HepG2 (cell line): ENCODE data around the gene FAHD2A. TPM values are rescaled to one million over a fixed set of nuclear protein-coding genes. Genes with fewer than 3 reads are reported as not detected.

Experiments used
- ATAC-seq: fragments of 200-7000 bp; cut with Tn5 transposase; 3 replicates; pipeline ENCODE4 v1.9.1; 2020; ENCODE audit warnings: mild to moderate bottlenecking, moderate library complexity
- BruUV-seq: library from RNA; stranded (reverse); fragments of 400-500 nt; replicated peaks from 2 replicates; lab custom pipeline; 2021; lab: Mats Ljungman, UMichigan
- CTCF ChIA-PET: fragments of 300-600 bp; formaldehyde crosslinking; extraction: SDS; loops from one replicate; lab custom pipeline; 2021; ENCODE audit warnings: low total read pairs, inconsistent platforms, low intra/inter-chr PET ratio; lab: Yijun Ruan, JAX
- POLR2A ChIA-PET: fragments of 350-600 bp; sonication (Branson Sonifier 250); formaldehyde crosslinking; loops from one replicate; lab custom pipeline; 2020; ENCODE audit warnings: antibody characterized with exemption, inconsistent platforms; lab: Yijun Ruan, JAX
- DNase-seq: peaks from one replicate; pipeline ENCODE4 v3.0.0-alpha.2; 2015; ENCODE audit warnings: low spot score
- FAIRE-seq: peaks from 3 replicates; lab custom pipeline; 2011; peaks lifted over from hg19 to GRCh38; lab: Jason Lieb, UNC
- H2AFZ ChIP-seq: one replicate; pipeline ENCODE4 v1.6.1; 2011; ENCODE audit warnings: low read length, inconsistent platforms
- H3K27ac ChIP-seq: fragments of 300-600 bp; 3 replicates; pipeline ENCODE4 v1.8.0; 2011; ENCODE audit warnings: mixed run types, mild to moderate bottlenecking, mixed read lengths, low read length, inconsistent platforms; ENCODE audit not compliant: insufficient read depth; ENCODE audit errors: extremely low read length
- H3K27me3 ChIP-seq, 2 experiments: fragments of 200-600 bp in 1 of 2; 2 replicates in 1 of 2; 3 replicates in 1 of 2; pipeline versions ENCODE4 v1.6.0 to v1.8.0; 2011; ENCODE audit warnings: low read length in 2 of 2, mild to moderate bottlenecking in 2 of 2, moderate library complexity in 2 of 2, inconsistent platforms in 1 of 2; ENCODE audit not compliant: insufficient read depth in 2 of 2, control insufficient read depth in 1 of 2
- H3K36me3 ChIP-seq, 2 experiments: fragments of 200-600 bp in 1 of 2; replicated peaks in 1 of 2; 2 replicates in 1 of 2; 3 replicates in 1 of 2; pipeline versions ENCODE4 v1.5.1 to v1.8.0; 2011; ENCODE audit warnings: low read length in 2 of 2, inconsistent platforms in 1 of 2; ENCODE audit not compliant: insufficient read depth in 2 of 2, control insufficient read depth in 1 of 2
- H3K4me1 ChIP-seq: 2 replicates; pipeline ENCODE4 v1.5.1; 2012; ENCODE audit warnings: low read length, inconsistent platforms; ENCODE audit not compliant: insufficient read depth
- H3K4me2 ChIP-seq: 2 replicates; pipeline ENCODE4 v1.6.0; 2011; ENCODE audit warnings: low read depth, low read length, inconsistent platforms
- H3K4me3 ChIP-seq, 3 experiments: fragments of 200-600 bp in 1 of 3; sonication (generic), shearing (Covaris generic) in 1 of 3; replicated peaks in 1 of 3; 2 replicates each; pipeline ENCODE4 v1.5.1; 2011 to 2016; ENCODE audit warnings: low read length in 3 of 3, inconsistent platforms in 2 of 3, low read depth in 2 of 3, mild to moderate bottlenecking in 2 of 3, control low read depth in 1 of 3, mixed read lengths in 1 of 3; ENCODE audit not compliant: insufficient read depth in 1 of 3
- H3K79me2 ChIP-seq: one replicate; pipeline ENCODE4 v1.6.1; 2011; ENCODE audit warnings: low read length, inconsistent platforms; ENCODE audit not compliant: insufficient read depth
- H3K9ac ChIP-seq: 2 replicates; pipeline ENCODE4 v1.6.0; 2011; ENCODE audit warnings: mild to moderate bottlenecking, low read depth, low read length, inconsistent platforms; ENCODE audit not compliant: insufficient read depth
- H3K9me3 ChIP-seq: 2 replicates; pipeline ENCODE4 v1.5.1; 2012; ENCODE audit warnings: mild to moderate bottlenecking, low read length
- H4K20me1 ChIP-seq: 2 replicates; pipeline ENCODE4 v1.6.0; 2011; ENCODE audit warnings: inconsistent platforms, mild to moderate bottlenecking, low read length, moderate library complexity; ENCODE audit not compliant: insufficient read depth
- CBX1 ChIP-seq: IDR thresholded peaks from one replicate; pipeline ENCODE4 v1.6.1; 2016; ENCODE audit warnings: antibody characterized with exemption, low read depth
- FOXA1 ChIP-seq, 2 experiments: fragments of 450-650 bp in 1 of 2; sonication (generic) in 1 of 2; formaldehyde crosslinking in 1 of 2; IDR thresholded peaks; 2 replicates each; pipeline versions ENCODE4 v1.4.0 to v1.6.1; 2016 to 2020; ENCODE audit warnings: missing genetic modification reagents in 1 of 2
- KAT7 ChIP-seq: IDR thresholded peaks from 2 replicates; pipeline ENCODE4 v1.6.1; 2018; ENCODE audit warnings: borderline replicate concordance, missing compliant biosample characterization
- MED8 ChIP-seq: sonication (generic); formaldehyde crosslinking; IDR thresholded peaks from 2 replicates; pipeline ENCODE4 v1.8.1; 2023; ENCODE audit warnings: mild to moderate bottlenecking, missing genetic modification reagents; ENCODE audit not compliant: insufficient replicate concordance
- MXD4 ChIP-seq: IDR thresholded peaks from 2 replicates; pipeline ENCODE4 v1.6.1; 2016; ENCODE audit warnings: mild to moderate bottlenecking, missing biosample characterization, missing genetic modification reagents
- MZF1 ChIP-seq: sonication (generic); formaldehyde crosslinking; IDR thresholded peaks from 2 replicates; pipeline ENCODE4 v1.8.1; 2023; ENCODE audit warnings: mild to moderate bottlenecking, missing genetic modification reagents, borderline replicate concordance
- NFE2 ChIP-seq: sonication (generic); formaldehyde crosslinking; IDR thresholded peaks from 2 replicates; pipeline ENCODE4 v1.4.0; 2020; ENCODE audit warnings: missing genetic modification reagents
- RFXANK ChIP-seq: IDR thresholded peaks from 2 replicates; pipeline ENCODE4 v1.6.1; 2016
- SMAD1 ChIP-seq: sonication (generic); formaldehyde crosslinking; IDR thresholded peaks from 2 replicates; pipeline ENCODE4 v1.4.0; 2020; ENCODE audit warnings: missing genetic modification reagents, low read depth, mild to moderate bottlenecking, borderline replicate concordance
- ZFY ChIP-seq: sonication (generic); formaldehyde crosslinking; IDR thresholded peaks from 2 replicates; pipeline ENCODE4 v1.4.0; 2020; ENCODE audit warnings: missing genetic modification reagents
- ZNF543 ChIP-seq: sonication (generic); formaldehyde crosslinking; IDR thresholded peaks from 2 replicates; pipeline ENCODE4 v1.4.0; 2020; ENCODE audit warnings: mild to moderate bottlenecking, missing genetic modification reagents
- ZNF547 ChIP-seq: sonication (generic); formaldehyde crosslinking; IDR thresholded peaks from 2 replicates; pipeline ENCODE4 v1.5.1; 2020; ENCODE audit warnings: mild to moderate bottlenecking, missing genetic modification reagents
- ZNF652 ChIP-seq: IDR thresholded peaks from 2 replicates; pipeline ENCODE4 v1.6.1; 2016; ENCODE audit warnings: low read depth, borderline replicate concordance
- ZNF678 ChIP-seq: sonication (generic); formaldehyde crosslinking; IDR thresholded peaks from 2 replicates; pipeline ENCODE4 v1.4.0; 2020; ENCODE audit warnings: mild to moderate bottlenecking, missing genetic modification reagents
- ZNF816 ChIP-seq: sonication (generic); formaldehyde crosslinking; IDR thresholded peaks from 2 replicates; pipeline ENCODE4 v1.8.0; 2022; ENCODE audit warnings: missing genetic modification reagents, mild to moderate bottlenecking, borderline replicate concordance
- ZSCAN12 ChIP-seq: sonication (generic); formaldehyde crosslinking; IDR thresholded peaks from 2 replicates; pipeline ENCODE4 v1.9.0; 2021; ENCODE audit warnings: mild to moderate bottlenecking, missing genetic modification reagents
- ZSCAN9 ChIP-seq: IDR thresholded peaks from 2 replicates; pipeline ENCODE4 v1.6.1; 2016; ENCODE audit warnings: borderline replicate concordance
- WGBS: methylation state at CpG from one replicate; pipeline ENCODE4 v1.1.6; 2017; ENCODE audit warnings: low lambda C conversion rate; 5-methylcytosine and 5-hydroxymethylcytosine counted together
- in situ Hi-C: cut with HindIII; loops from 2 replicates; pipeline ENCODE4 v1.10.0; 2017; ENCODE audit warnings: low pct_unique_long_range_greater_than_20kb; ENCODE audit not compliant: extremely low pct_ligation_motif_present
- intact Hi-C: fragments of 100-400 bp; cut with micrococcal nuclease; formaldehyde crosslinking; loops from one replicate; pipeline ENCODE4 v1.10.0; 2022; ENCODE audit not compliant: unreplicated experiment
- polyA plus RNA-seq, 8 experiments: library from polyadenylated mRNA; depleted of rRNA in 3 of 8; stranded (reverse) in 7 of 8; unstranded in 1 of 8; fragments of >200 nt; fragmentation: Illumina TruSeq in 4 of 8; extraction: Trizol in 4 of 8; gene quantifications; 2 replicates each; pipeline versions ENCODE4 v1.2.1 to v1.2.3, GENCODE V29; 2011 to 2016; ENCODE audit warnings: low read depth in 4 of 8, missing spikeins in 1 of 8, mixed read lengths in 1 of 8; ENCODE audit not compliant: insufficient read depth in 1 of 8
- total RNA-seq, 5 experiments: library from RNA; depleted of rRNA; stranded (reverse); fragments of >200 nt; fragmentation: Illumina TruSeq; extraction: Trizol; gene quantifications; 2 replicates each; pipeline ENCODE4 v1.2.3, GENCODE V29; 2016; ENCODE audit warnings: low read depth in 1 of 5
- TF ChIP-seq, protein P1 (sequence below): sonication (generic); formaldehyde crosslinking; IDR thresholded peaks from 2 replicates; pipeline ENCODE4 v1.5.0; 2020; ENCODE audit warnings: mild to moderate bottlenecking, missing genetic modification reagents
- TF ChIP-seq, protein P2 (sequence below): sonication (generic); formaldehyde crosslinking; IDR thresholded peaks from 2 replicates; pipeline ENCODE4 v1.4.0; 2020; ENCODE audit warnings: mild to moderate bottlenecking, missing genetic modification reagents
- TF ChIP-seq, protein P3 (sequence below): IDR thresholded peaks from 2 replicates; pipeline ENCODE4 v1.6.1; 2016; ENCODE audit warnings: low read depth

Gene FAHD2A
- total and polyA plus RNA-seq, 2 of the 13 experiments (the other 11 are each of a cell fraction or from before 2014, with no cell fraction given) = 34.0 to 44.2 TPM

DNA sequence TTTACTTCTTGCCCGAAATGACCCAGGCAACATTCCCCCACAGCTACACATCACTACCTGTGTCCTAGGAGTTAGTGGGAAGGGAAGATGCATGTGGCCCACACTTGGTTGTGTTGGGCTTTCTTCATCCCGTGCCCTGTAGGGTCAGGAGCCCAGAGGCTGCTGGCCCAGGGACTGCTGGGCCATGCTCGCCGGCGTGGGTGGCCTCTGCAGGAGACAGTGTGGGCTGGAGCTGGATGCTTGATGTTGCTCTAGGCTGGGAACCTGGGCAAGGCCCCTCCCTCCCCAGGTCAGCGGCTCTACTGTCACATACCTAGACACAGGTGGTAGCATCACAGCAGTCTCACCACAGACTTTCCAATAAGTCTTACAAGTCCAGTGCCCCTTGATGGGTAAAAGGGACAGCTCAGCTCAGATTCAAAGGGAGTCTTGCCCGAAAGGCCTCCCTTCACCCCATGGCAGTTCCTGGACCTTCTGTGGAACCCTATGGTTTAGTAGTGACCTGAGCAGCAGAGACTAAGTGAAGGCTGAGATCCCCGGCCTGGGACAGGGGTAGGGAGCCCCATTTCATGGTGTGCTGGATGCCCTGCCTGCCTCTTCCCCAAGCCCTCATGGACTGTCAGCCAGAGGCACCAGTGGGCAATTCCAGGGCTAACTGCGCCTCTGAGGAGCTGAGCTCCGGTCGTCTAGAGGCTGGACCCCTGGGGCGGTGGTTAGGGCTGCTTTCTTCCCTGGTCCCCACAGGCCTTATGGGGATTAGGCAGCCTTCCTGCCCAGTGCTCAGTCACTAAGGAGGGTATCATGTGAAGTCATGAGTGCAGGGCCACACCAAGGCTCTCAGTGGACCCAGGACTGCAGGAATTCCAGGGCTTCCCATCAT is 45.4 kb upstream of the FAHD2A start (continued):
- TF ChIP-seq MED8 (CRISPR knock-in tag) = no peak

DNA sequence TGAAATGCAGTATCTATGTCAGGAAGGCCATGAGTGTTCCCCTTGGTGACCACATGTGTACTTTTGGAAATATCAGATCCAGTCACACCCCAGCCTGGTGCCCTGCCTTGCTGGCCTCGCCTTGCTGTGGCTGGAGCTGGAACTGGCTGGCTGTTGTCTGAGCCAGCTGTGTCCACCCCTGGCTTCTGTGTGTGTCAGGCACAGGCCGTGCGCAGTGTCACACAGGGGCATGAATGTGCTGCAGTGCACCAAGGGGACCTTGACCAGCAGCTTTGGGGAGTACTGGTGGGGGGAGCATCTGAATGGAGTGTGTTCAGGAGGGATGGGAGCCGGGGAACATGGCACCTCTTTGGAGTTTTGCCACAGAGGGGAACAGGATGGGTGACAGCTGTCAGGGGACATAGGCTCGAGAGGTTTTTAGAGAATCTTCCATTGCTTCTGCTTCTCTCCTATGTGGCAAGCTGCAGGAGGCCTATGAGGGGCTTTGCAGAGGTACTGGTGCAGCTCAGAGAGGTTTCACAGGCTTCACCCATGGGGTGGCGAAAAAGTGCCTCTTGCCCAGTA is 44.7 kb upstream of the FAHD2A start:
- Histone ChIP-seq H3K36me3 (no peaks in the 10 kb centered on the region), H3K4me3 (no peak overlapping the region), H4K20me1 (no peaks in the 10 kb centered on the region), H2AFZ (no peak overlapping the region), H3K4me1 (no peaks in the 10 kb centered on the region), H3K4me2 (no peak overlapping the region), H3K9ac (no peak overlapping the region), H3K27ac (no peak overlapping the region), H3K79me2 (no peaks in the 10 kb centered on the region), H3K27me3 (peaks cover 0 to 13% of the 10 kb centered on the region in 2 experiments; a peak in 3 of 5 replicates), H3K9me3 (no peaks in the 10 kb centered on the region)
- intact Hi-C loops = no loop called here
- 21% methylated on average over 6 of the region's 6 CpGs for WGBS
- no peak for FAIRE-seq
- ChIA-PET CTCF (no interaction called here), POLR2A (no interaction called here)
- no peak for ATAC-seq
- in situ Hi-C loops = no loop called here
- no peak for DNase-seq
- no TSS peak for BruUV-seq
- TF ChIP-seq CBX1 = no peak
- TF ChIP-seq MZF1 (CRISPR knock-in tag) = no peak
- no peak for TF ChIP-seq ZNF547
- TF ChIP-seq KAT7 (CRISPR knock-in tag) = no peak
- TF ChIP-seq ZFY (CRISPR knock-in tag) = no peak
- TF ChIP-seq RFXANK (CRISPR knock-in tag) = no peak
- TF ChIP-seq ZNF678 (CRISPR knock-in tag) = no peak
- TF ChIP-seq, protein P1, sequence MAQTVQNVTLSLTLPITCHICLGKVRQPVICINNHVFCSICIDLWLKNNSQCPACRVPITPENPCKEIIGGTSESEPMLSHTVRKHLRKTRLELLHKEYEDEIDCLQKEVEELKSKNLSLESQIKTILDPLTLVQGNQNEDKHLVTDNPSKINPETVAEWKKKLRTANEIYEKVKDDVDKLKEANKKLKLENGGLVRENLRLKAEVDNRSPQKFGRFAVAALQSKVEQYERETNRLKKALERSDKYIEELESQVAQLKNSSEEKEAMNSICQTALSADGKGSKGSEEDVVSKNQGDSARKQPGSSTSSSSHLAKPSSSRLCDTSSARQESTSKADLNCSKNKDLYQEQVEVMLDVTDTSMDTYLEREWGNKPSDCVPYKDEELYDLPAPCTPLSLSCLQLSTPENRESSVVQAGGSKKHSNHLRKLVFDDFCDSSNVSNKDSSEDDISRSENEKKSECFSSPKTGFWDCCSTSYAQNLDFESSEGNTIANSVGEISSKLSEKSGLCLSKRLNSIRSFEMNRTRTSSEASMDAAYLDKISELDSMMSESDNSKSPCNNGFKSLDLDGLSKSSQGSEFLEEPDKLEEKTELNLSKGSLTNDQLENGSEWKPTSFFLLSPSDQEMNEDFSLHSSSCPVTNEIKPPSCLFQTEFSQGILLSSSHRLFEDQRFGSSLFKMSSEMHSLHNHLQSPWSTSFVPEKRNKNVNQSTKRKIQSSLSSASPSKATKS (CRISPR knock-in tag) = no peak
- TF ChIP-seq ZNF816 = no peak
- no peak for TF ChIP-seq MXD4
- no peak for TF ChIP-seq ZSCAN9 (CRISPR knock-in tag)
- TF ChIP-seq ZNF543 = no peak
- no peak for TF ChIP-seq ZNF652
- TF ChIP-seq SMAD1 (CRISPR knock-in tag) = no peak
- TF ChIP-seq NFE2 (CRISPR knock-in tag) = no peak
- TF ChIP-seq ZSCAN12 (CRISPR knock-in tag) = no peak
- TF ChIP-seq, protein P2, sequence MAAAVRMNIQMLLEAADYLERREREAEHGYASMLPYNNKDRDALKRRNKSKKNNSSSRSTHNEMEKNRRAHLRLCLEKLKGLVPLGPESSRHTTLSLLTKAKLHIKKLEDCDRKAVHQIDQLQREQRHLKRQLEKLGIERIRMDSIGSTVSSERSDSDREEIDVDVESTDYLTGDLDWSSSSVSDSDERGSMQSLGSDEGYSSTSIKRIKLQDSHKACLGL = no peak
- TF ChIP-seq FOXA1 (IDR thresholded peaks at IDR 0.05) = no peak
- no peak for TF ChIP-seq FOXA1 (CRISPR knock-in tag; IDR thresholded peaks at IDR 0.05)
- TF ChIP-seq, protein P3, sequence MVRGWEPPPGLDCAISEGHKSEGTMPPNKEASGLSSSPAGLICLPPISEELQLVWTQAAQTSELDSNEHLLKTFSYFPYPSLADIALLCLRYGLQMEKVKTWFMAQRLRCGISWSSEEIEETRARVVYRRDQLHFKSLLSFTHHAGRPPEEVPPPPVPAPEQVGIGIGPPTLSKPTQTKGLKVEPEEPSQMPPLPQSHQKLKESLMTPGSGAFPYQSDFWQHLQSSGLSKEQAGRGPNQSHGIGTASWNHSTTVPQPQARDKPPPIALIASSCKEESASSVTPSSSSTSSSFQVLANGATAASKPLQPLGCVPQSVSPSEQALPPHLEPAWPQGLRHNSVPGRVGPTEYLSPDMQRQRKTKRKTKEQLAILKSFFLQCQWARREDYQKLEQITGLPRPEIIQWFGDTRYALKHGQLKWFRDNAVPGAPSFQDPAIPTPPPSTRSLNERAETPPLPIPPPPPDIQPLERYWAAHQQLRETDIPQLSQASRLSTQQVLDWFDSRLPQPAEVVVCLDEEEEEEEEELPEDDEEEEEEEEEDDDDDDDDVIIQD = no peak
